ENCODE results near the gene STK16.

The STK16 gene

GRCh38 chr2:219294356-219295351 is 49.4 kb downstream of the STK16 start:
- in situ Hi-C loops (cut with HindIII; ENCODE audit: low pct_ligation_motif_present, low pct_unique_long_range_greater_than_20kb, low sequenced_read_pairs) = no loop called here
- peak; percentile 86 for DNase-seq

- in situ Hi-C loops (cut with HindIII; ENCODE audit: low pct_ligation_motif_present, low pct_unique_long_range_greater_than_20kb, low sequenced_read_pairs) = no loop called here
Observed at GRCh38 chr2:219296142-219296541, 50.9 kb downstream of the STK16 start.

GRCh38 chr2:219296631-219297391 is 51.5 kb downstream of the STK16 start:
- in situ Hi-C loops (cut with HindIII; ENCODE audit: low pct_ligation_motif_present, low pct_unique_long_range_greater_than_20kb, low sequenced_read_pairs) = no loop called here
- DNase-seq = no peak

More at GRCh38 chr2:219296142-219296541, 50.9 kb downstream of the STK16 start:
- DNase-seq = no peak

GRCh38 chr2:219297766-219298456 is 52.6 kb downstream of the STK16 start:
- DNase-seq = peak; percentile 20
- in situ Hi-C loops (cut with HindIII; ENCODE audit: low pct_ligation_motif_present, low pct_unique_long_range_greater_than_20kb, low sequenced_read_pairs) = no loop called here

GRCh38 chr2:219298759-219299371 is 53.6 kb downstream of the STK16 start:
- DNase-seq = peak; percentile 81
- in situ Hi-C loops (cut with HindIII; ENCODE audit: low pct_ligation_motif_present, low pct_unique_long_range_greater_than_20kb, low sequenced_read_pairs) = no loop called here

GRCh38 chr2:219299372-219299760 is 54.1 kb downstream of the STK16 start:
- DNase-seq = no peak
- in situ Hi-C loops (cut with HindIII; ENCODE audit: low pct_ligation_motif_present, low pct_unique_long_range_greater_than_20kb, low sequenced_read_pairs) = no loop called here
